Panc1 (cell line): ENCODE data around the gene TGM4.

Experiments
- CTCF ChIP-seq: fragments of 450-650 bp; IDR thresholded peaks from 2 replicates; pipeline ENCODE4 v1.5.1; 2017; ENCODE audit warnings: mild to moderate bottlenecking
- POLR2AphosphoS5 ChIP-seq: IDR thresholded peaks from 2 replicates; pipeline ENCODE4 v1.6.1; 2012; ENCODE audit warnings: mild to moderate bottlenecking, low read depth, low read length, moderate library complexity

- TF ChIP-seq CTCF (no peak), POLR2AphosphoS5 (no peak)
These were observed 12.2 kb upstream of the TGM4 start for GRCh38 chr3:44862226-44862637.
